ENCODE measurements around the gene DLG1. TPM values are rescaled to one million over a fixed set of nuclear protein-coding genes. Genes with fewer than 3 reads are reported as not detected.

DLG1 gene
- total RNA-seq, 1 experiment from 2014 or later: 107 TPM

DNA sequence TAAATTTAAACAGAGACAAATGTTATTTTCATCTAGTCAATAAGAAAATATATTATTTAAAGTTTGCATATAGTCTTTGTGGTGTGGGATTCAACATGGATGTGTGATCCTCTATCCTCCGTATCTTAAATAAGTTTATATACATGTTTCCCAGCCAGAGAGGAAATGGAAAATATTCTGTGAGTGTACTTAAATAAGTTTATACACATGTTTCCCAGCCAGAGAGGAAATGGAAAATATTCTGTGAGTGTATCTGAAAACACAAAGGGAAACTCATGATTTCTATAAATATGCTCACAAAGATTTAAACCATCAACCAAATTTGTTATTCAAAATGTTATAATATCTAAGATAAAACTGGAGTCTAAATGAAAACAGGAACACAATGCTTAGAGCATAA is 158.8 kb downstream of the DLG1 start:
- no TSS peak for BruUV-seq (replicated peaks)
- Histone ChIP-seq H3K9me3 (ENCODE audit: low read depth, low read length, poor library complexity, severe bottlenecking) (peaks cover 14% of the 10 kb centered on the region), H3K4me1 (ENCODE audit: insufficient read depth, low read length, poor library complexity, severe bottlenecking) (no peaks in the 10 kb centered on the region), H3K27me3 (replicated peaks; ENCODE audit: insufficient read depth, low read depth, low read length, poor library complexity) (no peaks in the 10 kb centered on the region), H3K4me3 (ENCODE audit: low read depth, low read length, poor library complexity, severe bottlenecking) (no peak overlapping the region), H3K27ac (ENCODE audit: low read depth, low read length, poor library complexity, severe bottlenecking) (no peak overlapping the region), H3K36me3 (ENCODE audit: insufficient read depth, low read length, poor library complexity, severe bottlenecking) (peaks cover 44% of the 10 kb centered on the region)
- intact Hi-C loops (cut with micrococcal nuclease; ENCODE audit: unreplicated experiment): no loop called here
- TF ChIP-seq EZH2 (IDR thresholded peaks at IDR 0.05; ENCODE audit: borderline replicate concordance, low read depth, low read length, poor library complexity, severe bottlenecking): no peak
- TF ChIP-seq CTCF (conservative IDR thresholded peaks at IDR 0.05; ENCODE audit: low read depth, low read length): no peak
- no peak for DNase-seq (ENCODE audit: low spot score)
- ChIA-PET CTCF (no interaction called here), POLR2A (ENCODE audit: low non-redundant PET) (interaction anchor here (0.7 kb wide), 1 partner anchor 572 kb away, joined by 3 read pairs; no protein-coding TSS in a partner anchor)

- no peaks in the 10 kb centered on the region for H3K4me1 ChIP-seq (ENCODE audit: insufficient read depth, low read length, poor library complexity, severe bottlenecking)
- CTCF ChIA-PET: no interaction called here
- BruUV-seq (replicated peaks): no TSS peak
- POLR2A ChIA-PET (ENCODE audit: low non-redundant PET): no interaction called here
- peaks cover 51% of the 10 kb centered on the region for H3K36me3 ChIP-seq (ENCODE audit: insufficient read depth, low read length, poor library complexity, severe bottlenecking)
- no peak for DNase-seq (ENCODE audit: low spot score)
- H3K27me3 ChIP-seq (replicated peaks; ENCODE audit: insufficient read depth, low read depth, low read length, poor library complexity): no peaks in the 10 kb centered on the region
- TF ChIP-seq EZH2 (IDR thresholded peaks at IDR 0.05; ENCODE audit: borderline replicate concordance, low read depth, low read length, poor library complexity, severe bottlenecking): no peak
- no peak for TF ChIP-seq CTCF (conservative IDR thresholded peaks at IDR 0.05; ENCODE audit: low read depth, low read length)
- intact Hi-C loops (cut with micrococcal nuclease; ENCODE audit: unreplicated experiment): no loop called here
- no peak overlapping the region for H3K27ac ChIP-seq (ENCODE audit: low read depth, low read length, poor library complexity, severe bottlenecking)
- peaks cover 14% of the 10 kb centered on the region for H3K9me3 ChIP-seq (ENCODE audit: low read depth, low read length, poor library complexity, severe bottlenecking)
- no peak overlapping the region for H3K4me3 ChIP-seq (ENCODE audit: low read depth, low read length, poor library complexity, severe bottlenecking)
These were observed 160.7 kb downstream of the DLG1 start for GRCh38 chr3:197137751-197138150.

- H3K27me3 ChIP-seq (replicated peaks; ENCODE audit: insufficient read depth, low read depth, low read length, poor library complexity): no peaks in the 10 kb centered on the region
- no peak for TF ChIP-seq EZH2 (IDR thresholded peaks at IDR 0.05; ENCODE audit: borderline replicate concordance, low read depth, low read length, poor library complexity, severe bottlenecking)
- TF ChIP-seq CTCF (conservative IDR thresholded peaks at IDR 0.05; ENCODE audit: low read depth, low read length): no peak
- H3K27ac ChIP-seq (ENCODE audit: low read depth, low read length, poor library complexity, severe bottlenecking): no peak overlapping the region
- peaks cover 51% of the 10 kb centered on the region for H3K36me3 ChIP-seq (ENCODE audit: insufficient read depth, low read length, poor library complexity, severe bottlenecking)
- intact Hi-C loops (cut with micrococcal nuclease; ENCODE audit: unreplicated experiment): no loop called here
- CTCF ChIA-PET: no interaction called here
- DNase-seq (ENCODE audit: low spot score): no peak
- no peak overlapping the region for H3K4me3 ChIP-seq (ENCODE audit: low read depth, low read length, poor library complexity, severe bottlenecking)
- H3K4me1 ChIP-seq (ENCODE audit: insufficient read depth, low read length, poor library complexity, severe bottlenecking): no peaks in the 10 kb centered on the region
- POLR2A ChIA-PET (ENCODE audit: low non-redundant PET): interaction anchor here (0.6 kb wide), 1 partner anchor 606 kb away, joined by 3 read pairs; no protein-coding TSS in a partner anchor
- no TSS peak for BruUV-seq (replicated peaks)
- peaks cover 14% of the 10 kb centered on the region for H3K9me3 ChIP-seq (ENCODE audit: low read depth, low read length, poor library complexity, severe bottlenecking)
These were observed 161.7 kb downstream of the DLG1 start for GRCh38 chr3:197136744-197137143.
